Tibial nerve (tissue), 4 donors: ENCODE data around the gene NLRP14. TPM values are rescaled to one million over a fixed set of nuclear protein-coding genes. Genes with fewer than 3 reads are reported as not detected.
A peak's percentile ranks its signal among the peaks of the same experiment; 100 is the strongest.

Experiments used
- DNase-seq, 2 donors: peaks; one replicate each; pipeline ENCODE4 v3.0.0-alpha.2; 2019; ENCODE audit warnings: low spot score in 2 of 2
- H3K27ac ChIP-seq, 4 donors: fragments of 200-600 bp; sonication (generic) in 3 of 4; one replicate each; pipeline ENCODE4 v1.5.1; 2017 to 2019; ENCODE audit warnings: mild to moderate bottlenecking in 1 of 4
- H3K27me3 ChIP-seq, 2 donors: fragments of 200-600 bp; sonication (generic) in 1 of 2; one replicate each; pipeline versions ENCODE4 v1.5.1 to v1.6.0; 2017 to 2019
- H3K36me3 ChIP-seq, 3 donors: fragments of 200-600 bp; sonication (generic); one replicate each; pipeline ENCODE4 v1.5.1; 2018 to 2019
- H3K4me1 ChIP-seq, 4 donors: fragments of 200-600 bp; sonication (generic) in 3 of 4; one replicate each; pipeline ENCODE4 v1.5.1; 2017 to 2019
- H3K4me3 ChIP-seq, 4 donors: fragments of 200-600 bp; sonication (generic) in 3 of 4; one replicate each; pipeline ENCODE4 v1.5.1; 2017 to 2019; ENCODE audit warnings: mild to moderate bottlenecking in 1 of 4, moderate library complexity in 1 of 4
- H3K9me3 ChIP-seq, 4 donors: fragments of 200-600 bp; sonication (generic) in 3 of 4; one replicate each; pipeline ENCODE4 v1.5.1; 2017 to 2019
- CTCF ChIP-seq, 5 experiments: fragments of 200-600 bp in 3 of 5; fragments of 450-650 bp in 2 of 5; sonication (generic) in 3 of 5; IDR thresholded peaks; one replicate each; pipeline ENCODE4 v1.5.1; 2016 to 2019; ENCODE audit warnings: antibody characterized with exemption in 5 of 5, mild to moderate bottlenecking in 3 of 5, moderate library complexity in 2 of 5
- EP300 ChIP-seq, 2 donors: sonication (generic); formaldehyde crosslinking; IDR thresholded peaks; one replicate each; pipeline ENCODE4 v1.6.1; 2017; ENCODE audit warnings: antibody characterized with exemption in 2 of 2, mild to moderate bottlenecking in 1 of 2
- POLR2A ChIP-seq, 2 donors: fragments of 450-650 bp; IDR thresholded peaks; one replicate each; pipeline ENCODE4 v1.6.1; 2017; ENCODE audit warnings: antibody characterized with exemption in 2 of 2, mild to moderate bottlenecking in 2 of 2, moderate library complexity in 2 of 2
- WGBS, 2 donors: methylation state at CpG; one replicate each; pipeline ENCODE4 v1.1.5; 2018; 5-methylcytosine and 5-hydroxymethylcytosine counted together
- total RNA-seq, 4 donors: library from RNA; depleted of rRNA; stranded (reverse); fragments of >200 nt; gene quantifications; one replicate each; pipeline ENCODE4 v1.1.0, GENCODE V29; 2016

NLRP14 gene
- total RNA-seq, 4 donors from 2014 or later, result 0.30 to 1.3 (median 0.59) TPM; not detected in 1

DNA sequence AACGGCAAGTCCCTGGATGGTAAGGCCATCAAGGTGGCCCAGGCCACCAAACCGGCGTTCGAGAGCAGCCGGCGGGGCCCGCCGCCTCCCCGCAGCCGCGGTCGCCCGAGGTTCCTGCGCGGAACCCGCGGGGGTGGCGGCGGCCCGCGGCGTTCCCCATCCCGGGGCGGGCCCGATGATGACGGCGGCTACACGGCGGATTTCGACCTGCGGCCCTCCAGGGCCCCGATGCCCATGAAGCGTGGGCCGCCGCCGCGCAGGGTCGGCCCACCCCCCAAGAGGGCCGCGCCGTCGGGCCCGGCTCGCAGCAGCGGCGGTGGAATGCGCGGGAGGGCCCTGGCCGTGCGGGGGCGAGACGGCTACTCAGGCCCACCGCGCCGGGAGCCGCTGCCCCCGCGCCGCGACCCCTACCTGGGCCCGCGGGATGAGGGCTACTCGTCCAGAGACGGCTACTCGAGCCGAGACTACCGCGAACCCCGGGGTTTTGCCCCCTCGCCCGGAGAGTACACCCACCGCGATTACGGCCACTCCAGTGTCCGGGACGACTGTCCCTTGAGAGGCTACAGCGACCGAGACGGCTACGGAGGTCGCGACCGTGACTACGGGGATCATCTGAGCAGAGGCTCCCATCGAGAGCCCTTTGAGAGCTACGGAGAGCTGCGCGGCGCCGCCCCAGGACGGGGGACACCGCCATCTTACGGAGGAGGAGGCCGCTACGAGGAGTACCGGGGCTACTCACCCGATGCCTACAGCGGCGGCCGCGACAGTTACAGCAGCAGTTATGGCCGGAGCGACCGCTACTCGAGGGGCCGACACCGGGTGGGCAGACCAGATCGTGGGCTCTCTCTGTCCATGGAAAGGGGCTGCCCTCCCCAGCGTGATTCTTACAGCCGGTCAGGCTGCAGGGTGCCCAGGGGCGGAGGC, 69.3 kb downstream of the NLRP14 start:
- TF ChIP-seq CTCF (IDR thresholded peaks at IDR 0.05) (no peak), EP300 (IDR thresholded peaks at IDR 0.05) (no peak), POLR2A (IDR thresholded peaks at IDR 0.05) (no peak)
- 89 to 92% methylated on average over 63 to 99 of the region's 111 CpGs for WGBS, 2 donors
- no peak for DNase-seq

DNA sequence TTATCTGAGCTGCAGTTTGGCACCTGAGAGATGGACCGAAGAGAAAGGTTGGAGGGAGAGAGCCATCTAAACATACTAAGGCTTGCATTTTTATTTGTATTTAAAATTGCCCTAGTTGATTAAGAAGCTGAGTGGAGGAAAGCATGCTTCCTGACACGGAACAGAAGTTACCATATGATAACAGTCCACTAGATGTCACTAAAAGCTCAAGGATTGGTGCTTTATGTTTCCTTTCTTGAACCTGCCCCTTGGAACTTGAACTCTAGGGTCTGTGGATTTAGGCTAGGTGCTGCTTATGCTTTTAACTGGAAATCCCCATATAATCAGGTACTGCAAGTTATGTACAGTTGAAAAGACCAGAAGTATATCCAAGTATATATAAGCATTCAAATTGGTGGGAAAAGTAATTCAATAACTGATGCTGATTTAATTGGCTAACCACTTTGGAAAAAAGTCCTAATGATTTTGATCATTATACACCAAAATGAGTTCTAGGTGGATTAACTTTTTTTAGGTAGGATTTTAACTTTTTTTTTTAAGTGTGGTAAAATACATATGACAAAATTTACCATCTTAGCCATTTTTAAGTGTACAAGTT, 78.1 kb downstream of the NLRP14 start:
- H3K4me1 ChIP-seq, result no peaks in the 10 kb centered on the region
- H3K9me3 ChIP-seq, result no peaks in the 10 kb centered on the region
- H3K27me3 ChIP-seq, result no peaks in the 10 kb centered on the region
- WGBS, 2 donors, result 2 to 4% methylated on average over 2 of the region's 2 CpGs
- H3K4me3 ChIP-seq, result no peak overlapping the region
- H3K36me3 ChIP-seq, result no peaks in the 10 kb centered on the region
- H3K27ac ChIP-seq, result no peak overlapping the region
- TF ChIP-seq POLR2A (IDR thresholded peaks at IDR 0.05) (no peak), CTCF (IDR thresholded peaks at IDR 0.05) (peak; percentile 42 to 76 (median 57))
- DNase-seq, result peak in 1 of 2 donors; percentile 8

More for the DNA sequence above, 69.3 kb downstream of the NLRP14 start:
- no peaks in the 10 kb centered on the region for H3K27me3 ChIP-seq
- H3K27ac ChIP-seq, result no peak overlapping the region
- H3K9me3 ChIP-seq, result no peaks in the 10 kb centered on the region
- H3K4me1 ChIP-seq, result no peaks in the 10 kb centered on the region
- H3K4me3 ChIP-seq, result no peak overlapping the region
- no peaks in the 10 kb centered on the region for H3K36me3 ChIP-seq

GRCh38 chr11:7115780-7116179, 95.5 kb downstream of the NLRP14 start:
- 17 to 23% methylated on average over 1 of the region's 1 CpG for WGBS, 2 donors

DNA sequence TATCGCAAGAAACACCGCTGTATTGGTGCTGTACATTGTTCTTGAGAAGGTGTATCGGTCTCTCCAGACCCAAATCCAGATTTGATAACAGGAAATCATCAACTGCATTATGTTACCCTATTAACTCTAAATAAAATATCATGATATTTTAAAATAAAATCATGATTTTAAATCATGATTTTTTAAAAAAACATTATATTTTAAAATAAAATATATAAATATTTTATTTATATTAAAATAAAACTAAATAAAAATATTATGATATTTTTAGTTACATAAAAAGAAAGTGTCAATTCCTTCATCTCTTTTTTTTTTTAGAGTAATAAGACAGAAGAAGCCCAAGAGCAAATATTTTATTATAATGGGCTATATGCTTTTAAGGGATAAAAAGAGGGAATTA, 96.1 kb downstream of the NLRP14 start:
- TF ChIP-seq CTCF (IDR thresholded peaks at IDR 0.05) (no peak), POLR2A (IDR thresholded peaks at IDR 0.05) (no peak), EP300 (IDR thresholded peaks at IDR 0.05) (no peak)
- 79 to 97% methylated on average over 3 of the region's 3 CpGs for WGBS, 2 donors

More at GRCh38 chr11:7115780-7116179, 95.5 kb downstream of the NLRP14 start:
- Histone ChIP-seq H3K27ac (no peak overlapping the region), H3K4me1 (no peaks in the 10 kb centered on the region), H3K9me3 (no peaks in the 10 kb centered on the region), H3K27me3 (no peaks in the 10 kb centered on the region), H3K36me3 (no peaks in the 10 kb centered on the region), H3K4me3 (no peak overlapping the region)
- no peak for DNase-seq
- no peak for TF ChIP-seq EP300 (IDR thresholded peaks at IDR 0.05)
- TF ChIP-seq CTCF (IDR thresholded peaks at IDR 0.05), result no peak
- TF ChIP-seq POLR2A (IDR thresholded peaks at IDR 0.05), result no peak

More for the DNA sequence above, 96.1 kb downstream of the NLRP14 start:
- Histone ChIP-seq H3K27me3 (no peaks in the 10 kb centered on the region), H3K4me3 (no peak overlapping the region), H3K27ac (no peak overlapping the region), H3K4me1 (no peaks in the 10 kb centered on the region), H3K36me3 (no peaks in the 10 kb centered on the region), H3K9me3 (no peaks in the 10 kb centered on the region)
- DNase-seq, result no peak

Other genes with a start within 250 kb of the NLRP14 start
- gene OR2AG2, start 248.5 kb upstream of the NLRP14 start, total RNA-seq, result under 1 TPM in 2 of 4 donors, not detected in 2; 0.22 to 0.90 TPM
- gene OR2AG1, start 237.5 kb upstream of the NLRP14 start, total RNA-seq, result not detected
- under 1 TPM in 1 of 4 donors, not detected in 3; 0.60 TPM for gene OR6A2, start 220.8 kb upstream of the NLRP14 start, total RNA-seq
- not detected for gene OR10A5, start 174.8 kb upstream of the NLRP14 start, total RNA-seq
- not detected for gene OR10A2, start 157.4 kb upstream of the NLRP14 start, total RNA-seq
- gene OR10A4, start 143.9 kb upstream of the NLRP14 start, total RNA-seq, result not detected
- not detected for gene OR2D2, start 128.0 kb upstream of the NLRP14 start, total RNA-seq
- not detected for gene OR2D3, start 99.5 kb upstream of the NLRP14 start, total RNA-seq
- 1 to 10 TPM in 2 of 4 donors, under 1 TPM in 2; 0.20 to 2.6 (median 1.1) TPM for gene ZNF215, start 94.1 kb upstream of the NLRP14 start, total RNA-seq
- 1 to 10 TPM; 4.8 to 7.2 (median 5.9) TPM for gene ZNF214, start 133 bp upstream of the NLRP14 start, total RNA-seq
- gene RBMXL2, start 68.5 kb downstream of the NLRP14 start, total RNA-seq, result 1 to 10 TPM in 1 of 4 donors, not detected in 3; 3.5 TPM
- under 1 TPM in 2 of 4 donors, not detected in 2; 0.21 to 0.30 TPM for gene SYT9, start 231.4 kb downstream of the NLRP14 start, total RNA-seq